HUDEP-2 (cell line): ENCODE measurements around the gene LRR1.
"Not testable (repeated sequence)": the region's sequence is repeated elsewhere in the genome, so short reads cannot be mapped to it uniquely, and the experiment has no call there.

Experiments used
- DNase-seq, 76 experiments: peaks; one replicate each; lab custom pipeline; 2025; ENCODE audit not compliant: unreplicated experiment in 76 of 76; lab: John Stamatoyannopoulos, UW

Gene LRR1

GRCh38 chr14:49623941-49624839 lies 25.4 kb downstream of the LRR1 start:
- no peak for DNase-seq

- peak; percentile 17 to 91 (median 82) for DNase-seq
Measured at GRCh38 chr14:49633640-49634546, 35.2 kb downstream of the LRR1 start.

DNA sequence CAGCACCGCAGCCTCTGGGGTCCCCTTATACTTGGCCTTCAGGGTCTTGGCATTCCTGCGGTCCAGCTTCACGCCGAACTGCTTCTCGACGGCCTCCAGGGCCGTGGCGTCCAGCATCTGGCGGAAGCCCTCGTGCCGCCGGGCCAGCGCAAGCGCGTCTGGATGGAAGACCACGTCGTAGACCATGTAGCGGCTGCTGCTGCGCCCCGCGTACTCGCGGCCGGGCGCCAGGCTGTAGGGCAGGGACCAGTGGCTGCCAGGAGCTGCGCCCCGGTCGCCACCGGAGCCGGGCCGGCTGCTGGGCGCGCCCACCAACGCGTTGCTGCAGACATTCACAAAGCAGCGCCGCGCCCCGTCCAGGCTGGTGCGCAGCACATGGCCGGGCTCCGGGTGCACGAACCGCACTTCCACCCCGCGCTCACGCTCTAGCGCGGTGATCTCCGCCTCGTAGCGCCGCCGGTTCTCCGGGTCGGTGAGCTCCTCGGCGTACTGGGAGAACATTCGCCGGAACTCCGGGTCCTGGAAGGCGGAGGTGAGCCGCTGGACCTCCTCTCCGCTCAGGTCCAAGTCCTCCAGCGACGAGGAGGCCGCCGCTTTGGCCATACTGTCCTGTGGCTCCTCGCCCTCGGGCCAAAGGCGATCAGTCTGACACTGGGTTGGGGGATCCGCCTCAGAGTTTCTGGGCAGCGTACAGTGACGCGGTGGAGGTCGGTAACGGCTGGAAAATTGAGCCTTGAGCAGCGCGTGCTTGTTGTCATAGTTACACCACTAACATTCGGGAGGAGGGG lies 36.0 kb downstream of the LRR1 start, which contains the start of gene DNAAF2:
Gene DNAAF2 (minus strand): TSS at position 698 of the 788 bp plus-strand sequence. CDS start 95 bp downstream, at position 603.
- peak in 60 of 76 experiments; percentile 17 to 83 (median 51) for DNase-seq

DNA sequence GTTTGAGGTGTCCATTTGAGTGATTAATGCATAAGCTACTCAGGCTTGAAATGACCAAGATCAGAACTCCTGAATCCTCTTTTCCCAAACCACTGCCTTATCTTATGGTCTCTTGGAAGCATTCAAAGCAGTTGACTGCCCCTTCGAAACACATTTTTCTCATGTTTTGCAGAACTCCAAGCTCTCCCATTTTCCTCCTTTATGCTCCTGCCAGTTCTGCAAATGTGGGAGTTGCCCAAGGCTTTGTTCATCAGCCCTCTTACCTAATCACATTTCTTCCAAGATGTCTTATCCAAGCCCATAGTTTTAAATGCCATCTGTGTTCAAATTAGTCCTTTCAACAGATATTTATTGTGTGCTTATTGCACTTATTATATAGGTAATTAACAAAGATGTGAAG lies 38.1 kb downstream of the LRR1 start:
- DNase-seq, result no peak

DNA sequence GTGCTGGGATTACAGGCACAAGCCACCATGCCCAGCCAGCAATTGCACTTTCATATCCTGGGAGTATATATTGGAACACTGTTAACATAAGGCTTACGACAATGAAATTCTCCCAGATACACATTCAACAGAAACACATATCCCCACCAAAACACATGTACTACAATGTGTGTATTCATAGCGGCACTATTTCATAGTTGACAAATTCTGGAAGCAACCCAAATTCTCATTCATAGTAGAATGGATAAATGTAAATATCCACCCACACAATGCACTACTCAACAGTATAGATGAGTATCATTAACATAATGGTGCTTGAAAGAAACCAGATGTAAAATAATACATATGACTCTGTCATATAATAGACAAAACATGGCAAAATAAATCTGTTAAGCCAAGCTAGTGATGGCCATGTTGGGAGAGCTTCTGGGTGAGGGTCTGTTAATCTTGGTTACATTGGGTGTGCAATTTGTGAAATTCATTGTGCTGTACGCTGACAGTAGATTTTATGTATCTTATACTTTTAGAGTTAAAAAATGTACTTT lies 38.9 kb downstream of the LRR1 start:
- no peak for DNase-seq

DNA sequence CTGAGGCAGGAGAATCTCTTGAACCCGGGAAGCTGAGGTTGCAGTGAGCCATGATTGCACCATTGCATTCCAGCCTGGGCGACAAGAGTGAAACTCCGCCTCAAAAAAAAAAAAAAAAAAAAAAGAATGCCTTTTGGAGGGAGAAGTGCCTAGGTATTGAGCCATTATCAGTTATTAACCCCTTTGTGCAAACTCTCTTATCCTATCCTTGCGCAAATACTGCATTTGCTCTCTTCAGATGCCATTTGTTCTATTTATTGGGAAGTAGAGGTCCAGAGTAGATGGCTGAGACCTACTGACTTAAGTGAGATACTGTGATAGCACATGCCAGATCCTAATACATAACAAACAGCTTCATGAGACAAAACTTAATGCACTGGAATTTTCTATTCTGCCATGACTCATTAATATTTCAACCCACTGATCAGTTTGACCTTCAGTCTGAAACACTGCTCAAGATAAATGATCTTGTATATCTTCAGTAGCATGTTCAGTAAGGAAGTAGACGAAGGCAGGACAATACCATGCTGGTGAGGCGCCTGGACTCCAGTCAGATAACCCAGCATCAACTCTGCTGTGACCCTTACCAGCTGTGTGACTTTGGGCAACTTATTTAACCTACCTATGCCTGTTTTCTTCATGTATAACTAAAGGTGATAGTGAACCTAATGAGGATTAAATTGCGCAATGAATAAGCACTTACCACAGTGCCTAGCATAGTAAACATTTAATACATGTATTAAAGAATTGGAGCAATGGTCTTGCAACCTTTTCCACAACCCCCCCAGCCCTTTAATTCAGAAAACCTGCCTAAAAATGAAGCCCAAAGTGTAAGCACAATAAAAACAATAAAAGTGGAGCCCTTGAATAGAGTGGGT lies 42.0 kb downstream of the LRR1 start:
- no peak for DNase-seq

- peak in 3 of 76 experiments; percentile 10 to 16 (median 13) for DNase-seq
Measured at GRCh38 chr14:49641697-49642129, 43.0 kb downstream of the LRR1 start.

DNA sequence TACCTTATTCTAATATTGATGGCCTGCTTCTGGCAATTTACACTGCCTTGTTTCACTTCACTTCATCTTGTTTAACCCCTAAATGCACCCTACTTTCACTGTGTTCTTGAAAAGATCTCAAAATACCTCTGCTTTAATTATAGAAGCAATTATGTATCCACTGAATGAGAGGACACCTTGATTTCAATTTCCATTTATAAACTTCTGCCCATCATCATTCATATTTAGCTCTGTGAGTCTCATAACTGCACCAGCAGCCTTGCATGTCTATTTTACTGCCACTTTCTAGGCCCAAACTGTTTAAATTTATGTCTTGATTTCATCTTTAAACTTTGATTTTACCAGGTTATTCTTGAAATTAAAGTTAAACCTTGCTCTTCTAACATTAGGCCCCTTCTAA lies 43.4 kb downstream of the LRR1 start:
- no peak for DNase-seq

GRCh38 chr14:49653508-49653907 lies 54.8 kb downstream of the LRR1 start:
- DNase-seq, result no peak

DNA sequence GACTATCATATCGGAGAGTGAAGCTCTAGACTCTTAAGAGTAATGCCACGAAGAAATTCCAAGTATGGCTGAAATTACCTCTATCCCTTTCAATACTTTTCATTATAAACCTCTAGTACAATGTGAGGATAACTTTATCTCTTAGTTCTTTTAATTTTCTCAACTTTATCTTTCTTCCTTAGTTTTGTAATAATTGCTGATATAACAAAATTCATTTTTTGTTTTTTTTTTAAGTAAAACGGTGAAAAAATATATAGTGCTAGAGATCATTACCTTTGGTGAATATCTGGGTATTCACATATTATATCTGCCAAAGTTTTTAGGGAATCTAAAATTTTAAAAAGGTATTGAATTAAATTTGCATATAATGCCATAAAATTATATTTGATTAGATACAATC lies 55.8 kb downstream of the LRR1 start:
- DNase-seq, result no peak

DNA sequence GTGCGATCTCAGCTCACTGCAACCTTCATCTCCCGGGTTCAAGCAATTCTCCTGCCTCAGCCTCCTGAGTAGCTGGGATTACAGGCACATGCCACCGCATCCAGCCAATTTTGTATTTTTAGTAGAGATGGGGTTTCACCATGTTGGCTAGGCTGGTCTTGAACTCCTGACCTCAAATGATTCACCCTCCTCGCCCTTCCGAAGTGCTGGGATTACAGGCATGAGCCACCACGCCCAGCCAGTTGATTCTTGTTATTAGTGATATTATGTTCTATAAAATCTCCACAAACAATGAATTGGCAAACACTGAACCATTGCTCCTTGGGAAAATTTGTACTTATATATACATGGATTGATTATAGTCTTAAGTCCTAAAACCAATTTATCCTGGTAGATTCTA lies 58.8 kb downstream of the LRR1 start:
- not testable (repeated sequence) for DNase-seq

GRCh38 chr14:49659526-49660455 lies 61.1 kb downstream of the LRR1 start:
- no peak for DNase-seq
